Measurements from ENCODE around the gene TMEM94. TPM values are rescaled to one million over a fixed set of nuclear protein-coding genes. Genes with fewer than 3 reads are reported as not detected.

TMEM94 gene
- total RNA-seq, 1 experiment from 2014 or later = 63.4 TPM

DNA sequence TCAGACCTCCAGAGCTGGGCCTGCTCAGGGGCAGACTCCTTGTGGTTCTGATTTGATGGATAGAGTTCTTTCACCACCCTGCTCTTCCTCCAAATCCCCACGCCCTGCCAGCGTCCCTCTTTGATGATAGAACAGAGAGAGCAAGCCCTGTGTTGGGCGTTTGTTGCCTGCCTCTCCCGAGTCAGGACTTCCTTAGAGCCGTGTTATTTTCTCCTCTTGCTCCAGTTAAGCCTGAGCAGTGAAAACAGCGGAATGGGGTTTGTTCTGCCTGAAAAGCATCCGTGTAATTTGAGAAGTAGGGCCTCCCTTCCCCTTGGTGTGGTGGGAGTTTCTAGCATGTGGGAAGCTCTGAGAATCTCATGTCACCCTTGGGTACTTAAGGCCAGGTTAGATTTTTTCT lies 22.1 kb downstream of the TMEM94 start:
- H3K36me3 Mint-ChIP-seq (ENCODE audit: insufficient read depth, unreplicated experiment) = no peaks in the 10 kb centered on the region
- CTCF ChIA-PET = interaction anchor here (0.7 kb wide), 1 partner anchor 307 kb away, joined by 3 read pairs; no protein-coding TSS in a partner anchor
- no peaks in the 10 kb centered on the region for H3K4me1 Mint-ChIP-seq (ENCODE audit: low read depth, unreplicated experiment)
- no peak overlapping the region for H3K27ac Mint-ChIP-seq (ENCODE audit: unreplicated experiment)
- no peak overlapping the region for H3K4me3 Mint-ChIP-seq (ENCODE audit: low read depth, unreplicated experiment)
- H3K27me3 Mint-ChIP-seq (ENCODE audit: unreplicated experiment) = no peaks in the 10 kb centered on the region
- no peak for DNase-seq
- TF ChIP-seq, protein P1, sequence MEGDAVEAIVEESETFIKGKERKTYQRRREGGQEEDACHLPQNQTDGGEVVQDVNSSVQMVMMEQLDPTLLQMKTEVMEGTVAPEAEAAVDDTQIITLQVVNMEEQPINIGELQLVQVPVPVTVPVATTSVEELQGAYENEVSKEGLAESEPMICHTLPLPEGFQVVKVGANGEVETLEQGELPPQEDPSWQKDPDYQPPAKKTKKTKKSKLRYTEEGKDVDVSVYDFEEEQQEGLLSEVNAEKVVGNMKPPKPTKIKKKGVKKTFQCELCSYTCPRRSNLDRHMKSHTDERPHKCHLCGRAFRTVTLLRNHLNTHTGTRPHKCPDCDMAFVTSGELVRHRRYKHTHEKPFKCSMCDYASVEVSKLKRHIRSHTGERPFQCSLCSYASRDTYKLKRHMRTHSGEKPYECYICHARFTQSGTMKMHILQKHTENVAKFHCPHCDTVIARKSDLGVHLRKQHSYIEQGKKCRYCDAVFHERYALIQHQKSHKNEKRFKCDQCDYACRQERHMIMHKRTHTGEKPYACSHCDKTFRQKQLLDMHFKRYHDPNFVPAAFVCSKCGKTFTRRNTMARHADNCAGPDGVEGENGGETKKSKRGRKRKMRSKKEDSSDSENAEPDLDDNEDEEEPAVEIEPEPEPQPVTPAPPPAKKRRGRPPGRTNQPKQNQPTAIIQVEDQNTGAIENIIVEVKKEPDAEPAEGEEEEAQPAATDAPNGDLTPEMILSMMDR (IDR thresholded peaks at IDR 0.05; ENCODE audit: unreplicated experiment) = no peak
- BruUV-seq (replicated peaks) = no TSS peak
- H3K9me3 Mint-ChIP-seq (ENCODE audit: low read depth, unreplicated experiment) = no peaks in the 10 kb centered on the region
- intact Hi-C loops (cut with micrococcal nuclease; ENCODE audit: unreplicated experiment) = no loop called here

DNA sequence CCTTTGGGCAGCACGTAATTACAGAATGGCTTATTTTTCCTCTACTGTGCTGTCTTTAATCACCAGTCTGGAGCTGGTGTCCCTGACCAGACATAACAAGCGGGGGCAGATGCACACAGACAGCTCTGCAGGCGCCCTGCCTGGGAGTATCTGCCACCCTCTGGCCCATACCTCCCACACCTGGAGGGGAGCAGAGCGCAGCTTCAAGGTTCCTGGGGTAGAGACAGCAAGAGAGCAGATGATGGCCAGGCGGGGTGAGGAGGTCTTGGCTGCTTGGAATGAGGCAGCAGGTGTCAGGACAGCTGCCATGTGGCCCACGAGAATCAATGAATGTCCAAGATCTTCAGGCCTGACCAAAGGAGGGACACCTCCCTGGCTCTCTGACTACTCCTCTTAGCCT lies 23.8 kb downstream of the TMEM94 start:
- Mint-ChIP-seq H3K4me1 (ENCODE audit: low read depth, unreplicated experiment) (no peaks in the 10 kb centered on the region), H3K36me3 (ENCODE audit: insufficient read depth, unreplicated experiment) (no peaks in the 10 kb centered on the region), H3K27me3 (ENCODE audit: unreplicated experiment) (no peaks in the 10 kb centered on the region), H3K9me3 (ENCODE audit: low read depth, unreplicated experiment) (no peaks in the 10 kb centered on the region), H3K4me3 (ENCODE audit: low read depth, unreplicated experiment) (no peak overlapping the region), H3K27ac (ENCODE audit: unreplicated experiment) (no peak overlapping the region)
- intact Hi-C loops (cut with micrococcal nuclease; ENCODE audit: unreplicated experiment) = no loop called here
- BruUV-seq (replicated peaks) = no TSS peak
- DNase-seq = no peak
- CTCF ChIA-PET = no interaction called here
- TF ChIP-seq, protein P1 (IDR thresholded peaks at IDR 0.05; ENCODE audit: unreplicated experiment) = no peak

DNA sequence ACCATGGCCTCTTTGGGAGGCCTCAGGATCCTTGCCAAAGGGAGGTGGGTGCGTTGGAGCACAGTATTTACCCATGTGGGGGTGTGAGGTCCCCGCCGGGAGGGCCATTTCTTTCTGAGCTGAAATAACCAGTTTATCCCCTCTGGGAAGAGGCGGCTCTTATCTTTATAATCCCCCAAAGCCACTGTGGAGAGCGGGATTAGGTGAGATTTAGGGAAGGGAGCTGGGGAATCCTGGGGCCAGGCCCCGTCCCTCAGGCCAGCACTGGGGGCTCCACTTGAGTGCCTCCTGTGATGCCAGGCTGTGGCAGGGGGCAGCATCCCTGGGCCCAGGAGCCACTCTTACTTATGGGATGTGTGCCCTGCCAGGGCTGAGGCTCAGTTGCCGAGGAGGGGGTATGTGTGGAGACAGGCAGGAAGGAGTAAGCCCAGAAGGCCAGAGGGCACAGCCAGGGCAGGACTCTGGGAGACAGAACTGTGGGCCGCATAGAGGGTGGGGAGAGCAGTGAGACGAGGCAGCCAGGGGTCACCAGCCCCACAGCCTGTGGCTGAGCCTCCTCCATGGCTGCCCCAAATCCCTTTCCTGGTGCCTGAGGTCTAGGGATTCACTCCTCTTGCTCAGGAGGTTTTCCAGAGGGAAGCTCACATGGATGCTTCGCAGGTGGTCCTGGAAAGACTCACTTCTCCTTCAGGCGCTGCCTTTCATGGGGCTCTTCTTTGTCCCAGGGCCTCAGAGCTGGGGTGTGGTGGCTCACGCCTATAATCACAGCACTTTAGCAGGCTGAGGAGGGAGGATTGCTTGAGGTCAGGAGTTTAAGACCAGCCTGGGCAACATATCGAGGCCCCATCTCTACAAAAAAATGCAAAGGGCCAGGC lies 25.0 kb downstream of the TMEM94 start:
- H3K36me3 Mint-ChIP-seq (ENCODE audit: insufficient read depth, unreplicated experiment) = no peaks in the 10 kb centered on the region
- no peaks in the 10 kb centered on the region for H3K4me1 Mint-ChIP-seq (ENCODE audit: low read depth, unreplicated experiment)
- H3K9me3 Mint-ChIP-seq (ENCODE audit: low read depth, unreplicated experiment) = no peaks in the 10 kb centered on the region
- no peaks in the 10 kb centered on the region for H3K27me3 Mint-ChIP-seq (ENCODE audit: unreplicated experiment)
- intact Hi-C loops (cut with micrococcal nuclease; ENCODE audit: unreplicated experiment) = no loop called here
- H3K4me3 Mint-ChIP-seq (ENCODE audit: low read depth, unreplicated experiment) = no peak overlapping the region
- no TSS peak for BruUV-seq (replicated peaks)
- H3K27ac Mint-ChIP-seq (ENCODE audit: unreplicated experiment) = no peak overlapping the region
- CTCF ChIA-PET = interaction anchor here (0.6 kb wide), 1 partner anchor 33 kb away, joined by 6 read pairs; no protein-coding TSS in a partner anchor
- TF ChIP-seq, protein P1 (IDR thresholded peaks at IDR 0.05; ENCODE audit: unreplicated experiment) = no peak
- DNase-seq = no peak

DNA sequence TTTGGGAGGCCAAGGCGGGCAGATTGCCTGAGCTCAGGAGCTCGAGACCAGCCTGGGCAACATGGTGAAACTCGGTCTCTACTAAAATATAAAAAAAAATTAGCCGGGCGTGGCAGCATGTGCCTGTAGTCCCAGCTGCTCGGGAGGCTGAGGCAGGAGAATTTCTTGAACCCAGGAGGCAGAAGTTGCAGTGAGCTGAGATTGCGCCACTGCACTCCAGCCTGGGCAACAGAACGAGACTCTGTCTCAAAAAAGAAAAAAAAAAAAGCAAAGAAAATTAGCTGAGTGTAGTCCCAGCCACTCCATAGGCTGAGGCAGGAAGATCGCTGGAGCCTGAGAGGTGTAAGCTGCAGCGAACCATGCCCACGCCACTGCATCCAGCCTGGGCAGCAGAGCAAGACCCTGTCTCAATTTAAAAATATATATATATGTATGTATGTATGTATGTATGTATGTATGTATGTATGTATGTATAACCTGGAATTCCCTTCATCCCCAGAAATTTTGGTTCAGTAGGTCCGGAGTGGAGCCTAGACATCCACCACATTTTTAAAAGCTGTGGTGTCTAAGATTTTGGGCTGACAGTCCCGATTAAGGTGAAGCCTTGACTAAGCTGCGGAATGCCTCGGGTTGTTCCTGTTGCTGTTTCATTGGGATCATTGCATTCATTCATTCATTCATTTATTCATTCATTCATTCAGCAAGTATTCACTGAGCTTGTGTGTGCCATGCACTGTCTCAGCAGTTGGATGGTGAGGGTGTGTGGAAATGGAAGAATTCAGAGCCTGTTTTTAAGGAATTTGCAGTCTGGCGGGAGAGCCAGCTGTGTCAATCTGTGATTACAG lies 25.9 kb downstream of the TMEM94 start:
- Mint-ChIP-seq H3K36me3 (ENCODE audit: insufficient read depth, unreplicated experiment) (peaks cover 5% of the 10 kb centered on the region), H3K27ac (ENCODE audit: unreplicated experiment) (no peak overlapping the region), H3K27me3 (ENCODE audit: unreplicated experiment) (no peaks in the 10 kb centered on the region), H3K4me3 (ENCODE audit: low read depth, unreplicated experiment) (no peak overlapping the region), H3K9me3 (ENCODE audit: low read depth, unreplicated experiment) (no peaks in the 10 kb centered on the region), H3K4me1 (ENCODE audit: low read depth, unreplicated experiment) (no peaks in the 10 kb centered on the region)
- intact Hi-C loops (cut with micrococcal nuclease; ENCODE audit: unreplicated experiment) = no loop called here
- no TSS peak for BruUV-seq (replicated peaks)
- TF ChIP-seq, protein P1 (IDR thresholded peaks at IDR 0.05; ENCODE audit: unreplicated experiment) = no peak
- DNase-seq = no peak
- CTCF ChIA-PET = no interaction called here
